NT2/D1 (cell line): Measurements from ENCODE around the gene CLASP1.

Experiments
- SUZ12 ChIP-seq: IDR thresholded peaks from 2 replicates; pipeline ENCODE4 v1.6.1; 2011; ENCODE audit not compliant: insufficient read length, insufficient read depth; ENCODE audit errors: extremely low read depth
- YY1 ChIP-seq: IDR thresholded peaks from 2 replicates; pipeline ENCODE4 v1.6.1; 2011; ENCODE audit not compliant: insufficient read length, insufficient read depth
- ZNF274 ChIP-seq: IDR thresholded peaks from 2 replicates; pipeline ENCODE4 v1.6.1; 2011; ENCODE audit warnings: mild to moderate bottlenecking, low read depth, low read length

- TF ChIP-seq YY1 (no peak), ZNF274 (no peak), SUZ12 (no peak)
These were observed 22.3 kb downstream of the CLASP1 start for GRCh38 chr2:121626777-121627524.
